22Rv1 (cell line): ENCODE results near the gene ERCC6.

Experiments
- CTCF ChIP-seq: fragments of 450-650 bp; IDR thresholded peaks from 2 replicates; pipeline ENCODE4 v1.5.1; 2017; ENCODE audit warnings: mild to moderate bottlenecking
- ZFX ChIP-seq: fragments of 450-650 bp; IDR thresholded peaks from 2 replicates; pipeline ENCODE4 v1.6.1; 2017; ENCODE audit warnings: antibody characterized with exemption, borderline replicate concordance

GRCh38 chr10:49579621-49580020 lies 40.7 kb upstream of the ERCC6 start:
- no peak for TF ChIP-seq ZFX
- no peak for TF ChIP-seq CTCF
